ENCODE data around the gene ZXDC.

The ZXDC gene

GRCh38 chr3:126456211-126456610 lies 19.5 kb downstream of the ZXDC start:
- Histone ChIP-seq H3K27me3 (ENCODE audit: control insufficient read depth, insufficient read depth, low read length) (no peaks in the 10 kb centered on the region), H3K27ac (ENCODE audit: low read length) (no peak overlapping the region), H3K36me3 (ENCODE audit: control insufficient read depth, low read depth, low read length) (peaks cover 60% of the 10 kb centered on the region)

GRCh38 chr3:126454437-126455198 lies 21.1 kb downstream of the ZXDC start:
- no peak overlapping the region for H3K27ac ChIP-seq (ENCODE audit: low read length)
- H3K9me3 ChIP-seq (ENCODE audit: control insufficient read depth, low read depth, low read length): no peaks in the 10 kb centered on the region
- peaks cover 50% of the 10 kb centered on the region for H3K36me3 ChIP-seq (ENCODE audit: control insufficient read depth, low read depth, low read length)
- H3K4me1 ChIP-seq (ENCODE audit: control insufficient read depth, low read depth, low read length): peaks cover 3% of the 10 kb centered on the region
- no peaks in the 10 kb centered on the region for H3K27me3 ChIP-seq (ENCODE audit: control insufficient read depth, insufficient read depth, low read length)
- H3K4me3 ChIP-seq (ENCODE audit: low read length): no peak overlapping the region
- H3K9ac ChIP-seq (ENCODE audit: low read length): no peak overlapping the region

More at GRCh38 chr3:126456211-126456610, 19.5 kb downstream of the ZXDC start:
- Histone ChIP-seq H3K9me3 (ENCODE audit: control insufficient read depth, low read depth, low read length) (no peaks in the 10 kb centered on the region), H3K9ac (ENCODE audit: low read length) (no peak overlapping the region), H3K4me1 (ENCODE audit: control insufficient read depth, low read depth, low read length) (no peaks in the 10 kb centered on the region), H3K4me3 (ENCODE audit: low read length) (no peak overlapping the region)

DNA sequence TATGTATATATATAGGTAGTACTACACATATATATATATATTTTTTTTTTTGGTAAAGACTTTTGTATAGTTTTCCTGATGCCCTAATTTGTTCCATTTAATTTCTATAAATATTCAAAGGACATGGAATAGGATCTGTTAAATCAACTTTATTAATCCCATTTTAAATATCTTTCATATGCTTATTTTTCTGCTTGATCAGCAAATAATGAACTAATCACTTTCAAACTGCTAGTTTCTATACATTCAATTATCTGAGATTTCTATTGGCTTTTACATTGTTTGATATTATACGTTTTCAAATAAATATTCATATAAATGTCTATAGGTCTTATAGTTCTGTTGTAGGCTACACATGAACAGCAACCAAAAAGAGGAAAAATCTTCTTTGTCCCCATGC lies 21.7 kb downstream of the ZXDC start:
- H3K9ac ChIP-seq (ENCODE audit: low read length): no peak overlapping the region
- H3K36me3 ChIP-seq (ENCODE audit: control insufficient read depth, low read depth, low read length): peaks cover 44% of the 10 kb centered on the region
- H3K27ac ChIP-seq (ENCODE audit: low read length): no peak overlapping the region
- H3K9me3 ChIP-seq (ENCODE audit: control insufficient read depth, low read depth, low read length): no peaks in the 10 kb centered on the region
- no peaks in the 10 kb centered on the region for H3K27me3 ChIP-seq (ENCODE audit: control insufficient read depth, insufficient read depth, low read length)
- peaks cover 3% of the 10 kb centered on the region for H3K4me1 ChIP-seq (ENCODE audit: control insufficient read depth, low read depth, low read length)
- no peak overlapping the region for H3K4me3 ChIP-seq (ENCODE audit: low read length)

GRCh38 chr3:126452213-126452612 lies 23.5 kb downstream of the ZXDC start:
- peaks cover 3% of the 10 kb centered on the region for H3K4me1 ChIP-seq (ENCODE audit: control insufficient read depth, low read depth, low read length)
- H3K27me3 ChIP-seq (ENCODE audit: control insufficient read depth, insufficient read depth, low read length): no peaks in the 10 kb centered on the region
- H3K36me3 ChIP-seq (ENCODE audit: control insufficient read depth, low read depth, low read length): peaks cover 34% of the 10 kb centered on the region
- H3K9ac ChIP-seq (ENCODE audit: low read length): no peak overlapping the region
- H3K4me3 ChIP-seq (ENCODE audit: low read length): no peak overlapping the region
- no peak overlapping the region for H3K27ac ChIP-seq (ENCODE audit: low read length)
- no peaks in the 10 kb centered on the region for H3K9me3 ChIP-seq (ENCODE audit: control insufficient read depth, low read depth, low read length)

- peaks cover 31% of the 10 kb centered on the region for H3K36me3 ChIP-seq (ENCODE audit: control insufficient read depth, low read depth, low read length)
- H3K27me3 ChIP-seq (ENCODE audit: control insufficient read depth, insufficient read depth, low read length): no peaks in the 10 kb centered on the region
- no peak overlapping the region for H3K27ac ChIP-seq (ENCODE audit: low read length)
- no peaks in the 10 kb centered on the region for H3K9me3 ChIP-seq (ENCODE audit: control insufficient read depth, low read depth, low read length)
- H3K4me1 ChIP-seq (ENCODE audit: control insufficient read depth, low read depth, low read length): peaks cover 7% of the 10 kb centered on the region
- H3K9ac ChIP-seq (ENCODE audit: low read length): no peak overlapping the region
- no peak overlapping the region for H3K4me3 ChIP-seq (ENCODE audit: low read length)
Observed at GRCh38 chr3:126451511-126451910, 24.2 kb downstream of the ZXDC start.

DNA sequence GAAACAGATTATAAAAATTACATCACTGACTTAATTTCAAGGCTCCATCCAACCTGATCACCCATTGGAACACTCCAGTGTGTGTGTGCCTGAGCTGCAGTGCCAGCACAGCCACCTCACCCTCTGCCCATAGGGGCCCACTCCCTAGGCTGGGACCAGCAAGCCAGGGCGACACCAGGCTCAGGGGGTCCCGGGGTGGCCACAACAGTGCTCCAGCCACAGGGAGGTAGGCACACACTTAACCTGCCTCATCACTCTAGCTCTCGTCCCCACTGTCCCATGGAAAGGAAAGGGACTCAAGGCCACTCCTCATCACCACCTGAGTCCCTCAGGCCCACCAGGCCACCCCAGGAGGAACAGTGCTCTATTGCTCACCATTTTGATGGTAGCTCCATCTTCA lies 24.9 kb downstream of the ZXDC start:
- Histone ChIP-seq H3K27ac (ENCODE audit: low read length) (no peak overlapping the region), H3K9ac (ENCODE audit: low read length) (no peak overlapping the region), H3K36me3 (ENCODE audit: control insufficient read depth, low read depth, low read length) (peaks cover 31% of the 10 kb centered on the region)

DNA sequence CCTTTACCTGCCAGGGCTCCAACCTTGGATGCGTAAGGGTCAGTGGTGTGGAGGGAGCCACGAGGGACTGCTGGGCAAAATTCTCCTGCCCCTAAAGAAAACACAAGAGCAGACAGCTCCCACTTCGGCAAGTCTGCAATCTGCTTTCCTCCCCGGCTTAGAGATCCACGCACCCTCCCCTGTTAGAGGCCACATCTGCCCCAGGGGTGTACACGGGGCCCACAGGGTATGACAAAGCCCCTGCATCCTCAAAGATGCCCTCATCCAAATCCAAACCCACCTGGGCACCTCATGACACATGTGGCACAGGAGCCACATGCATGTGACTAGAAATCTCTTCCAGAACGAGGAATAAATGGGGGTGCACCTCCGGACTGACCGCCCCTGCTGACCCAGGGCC lies 25.5 kb downstream of the ZXDC start:
- Histone ChIP-seq H3K4me3 (ENCODE audit: low read length) (no peak overlapping the region), H3K9ac (ENCODE audit: low read length) (no peak overlapping the region), H3K27me3 (ENCODE audit: control insufficient read depth, insufficient read depth, low read length) (no peaks in the 10 kb centered on the region), H3K9me3 (ENCODE audit: control insufficient read depth, low read depth, low read length) (no peaks in the 10 kb centered on the region), H3K27ac (ENCODE audit: low read length) (no peak overlapping the region), H3K36me3 (ENCODE audit: control insufficient read depth, low read depth, low read length) (peaks cover 31% of the 10 kb centered on the region), H3K4me1 (ENCODE audit: control insufficient read depth, low read depth, low read length) (peaks cover 7% of the 10 kb centered on the region)

More for the DNA sequence above, 24.9 kb downstream of the ZXDC start:
- Histone ChIP-seq H3K27me3 (ENCODE audit: control insufficient read depth, insufficient read depth, low read length) (no peaks in the 10 kb centered on the region), H3K4me3 (ENCODE audit: low read length) (no peak overlapping the region), H3K9me3 (ENCODE audit: control insufficient read depth, low read depth, low read length) (no peaks in the 10 kb centered on the region), H3K4me1 (ENCODE audit: control insufficient read depth, low read depth, low read length) (peaks cover 7% of the 10 kb centered on the region)

DNA sequence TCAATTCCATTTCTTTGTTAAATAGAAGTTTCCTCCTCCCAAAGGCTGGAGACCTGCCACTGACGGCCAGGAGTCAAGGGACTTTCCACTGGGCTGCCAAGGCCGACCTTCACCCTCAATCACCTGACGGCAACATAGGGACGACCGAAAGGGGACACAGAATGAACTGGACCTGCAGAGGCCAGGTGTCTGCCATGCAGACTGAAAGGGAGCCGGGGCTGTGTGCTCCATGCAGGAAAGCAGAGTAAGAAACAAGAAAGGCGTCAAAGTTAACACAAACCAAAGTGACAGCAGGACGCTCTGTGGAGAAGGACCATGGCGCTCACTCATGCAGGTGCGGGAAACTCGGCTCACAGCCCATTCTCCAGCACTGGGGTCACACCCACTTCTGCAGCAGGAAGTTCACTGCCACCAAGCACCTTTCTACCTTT lies 26.1 kb downstream of the ZXDC start:
- H3K9me3 ChIP-seq (ENCODE audit: control insufficient read depth, low read depth, low read length): no peaks in the 10 kb centered on the region
- no peak overlapping the region for H3K9ac ChIP-seq (ENCODE audit: low read length)
- H3K27me3 ChIP-seq (ENCODE audit: control insufficient read depth, insufficient read depth, low read length): no peaks in the 10 kb centered on the region
- H3K4me3 ChIP-seq (ENCODE audit: low read length): no peak overlapping the region
- H3K27ac ChIP-seq (ENCODE audit: low read length): no peak overlapping the region
- peaks cover 26% of the 10 kb centered on the region for H3K36me3 ChIP-seq (ENCODE audit: control insufficient read depth, low read depth, low read length)
- peaks cover 7% of the 10 kb centered on the region for H3K4me1 ChIP-seq (ENCODE audit: control insufficient read depth, low read depth, low read length)

DNA sequence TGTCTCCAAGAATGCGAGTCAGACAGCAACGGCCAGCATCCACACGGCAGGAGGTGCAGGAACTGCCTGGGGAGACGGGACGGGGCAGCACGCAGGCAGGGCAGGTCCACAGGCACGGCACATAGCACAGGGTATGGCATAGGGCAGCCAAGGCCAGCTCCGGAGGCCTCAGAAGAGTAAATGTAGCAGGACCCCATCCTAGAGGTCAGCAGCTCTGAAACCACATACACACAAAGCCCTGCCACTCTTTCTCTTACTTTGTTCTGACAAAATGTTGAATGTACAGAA lies 26.9 kb downstream of the ZXDC start:
- no peak overlapping the region for H3K9ac ChIP-seq (ENCODE audit: low read length)
- H3K9me3 ChIP-seq (ENCODE audit: control insufficient read depth, low read depth, low read length): no peaks in the 10 kb centered on the region
- H3K27me3 ChIP-seq (ENCODE audit: control insufficient read depth, insufficient read depth, low read length): no peaks in the 10 kb centered on the region
- H3K36me3 ChIP-seq (ENCODE audit: control insufficient read depth, low read depth, low read length): peaks cover 23% of the 10 kb centered on the region
- no peak overlapping the region for H3K4me3 ChIP-seq (ENCODE audit: low read length)
- H3K4me1 ChIP-seq (ENCODE audit: control insufficient read depth, low read depth, low read length): peaks cover 7% of the 10 kb centered on the region
- no peak overlapping the region for H3K27ac ChIP-seq (ENCODE audit: low read length)

- Histone ChIP-seq H3K9ac (ENCODE audit: low read length) (no peak overlapping the region), H3K27me3 (ENCODE audit: control insufficient read depth, insufficient read depth, low read length) (no peaks in the 10 kb centered on the region), H3K4me3 (ENCODE audit: low read length) (no peak overlapping the region), H3K27ac (ENCODE audit: low read length) (no peak overlapping the region), H3K36me3 (ENCODE audit: control insufficient read depth, low read depth, low read length) (peaks cover 21% of the 10 kb centered on the region), H3K4me1 (ENCODE audit: control insufficient read depth, low read depth, low read length) (peaks cover 9% of the 10 kb centered on the region), H3K9me3 (ENCODE audit: control insufficient read depth, low read depth, low read length) (no peaks in the 10 kb centered on the region)
Observed at GRCh38 chr3:126448136-126448892, 27.4 kb downstream of the ZXDC start.

DNA sequence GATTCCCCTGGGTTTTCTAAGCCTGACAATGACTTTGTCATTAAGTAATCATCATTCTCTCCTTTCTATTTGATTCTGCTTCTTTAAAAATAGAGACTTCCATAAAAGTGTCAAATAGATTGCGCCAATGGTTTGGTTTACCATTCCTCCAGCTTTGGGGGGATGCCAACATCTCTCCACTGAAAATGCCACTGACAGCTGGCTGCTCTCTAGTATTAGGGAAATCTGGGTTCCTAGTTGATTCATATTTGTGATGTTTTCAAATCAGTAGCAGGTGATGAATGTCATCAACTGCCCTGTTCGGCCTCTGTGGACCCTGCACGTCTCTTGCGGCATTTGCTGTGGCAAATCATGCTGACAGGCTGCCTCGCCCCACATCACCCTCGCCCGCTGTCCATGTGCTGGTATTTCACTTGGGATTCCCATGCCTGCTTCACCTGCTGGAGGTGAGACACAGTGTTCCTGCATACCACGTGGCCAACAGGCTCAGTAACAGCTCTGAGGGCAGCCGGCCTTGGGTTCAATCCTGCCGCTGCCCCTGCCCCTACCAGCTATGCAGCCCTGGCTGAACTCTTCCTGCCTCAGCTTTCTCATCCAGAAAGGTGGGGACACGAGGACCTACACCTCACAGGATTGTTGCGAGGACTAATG lies 28.1 kb downstream of the ZXDC start:
- H3K27ac ChIP-seq (ENCODE audit: low read length): no peak overlapping the region
- no peak overlapping the region for H3K4me3 ChIP-seq (ENCODE audit: low read length)
- H3K36me3 ChIP-seq (ENCODE audit: control insufficient read depth, low read depth, low read length): peaks cover 16% of the 10 kb centered on the region
- H3K9ac ChIP-seq (ENCODE audit: low read length): no peak overlapping the region
- H3K4me1 ChIP-seq (ENCODE audit: control insufficient read depth, low read depth, low read length): peaks cover 10% of the 10 kb centered on the region
- H3K9me3 ChIP-seq (ENCODE audit: control insufficient read depth, low read depth, low read length): no peaks in the 10 kb centered on the region
- no peaks in the 10 kb centered on the region for H3K27me3 ChIP-seq (ENCODE audit: control insufficient read depth, insufficient read depth, low read length)

Measured in iPS-18a (cell line).